LNCaP clone FGC (cell line): Measurements from ENCODE around the gene TPM1.
"Not testable (repeated sequence)": the region's sequence is repeated elsewhere in the genome, so short reads cannot be mapped to it uniquely, and the experiment has no call there.

Experiments used
- DNase-seq: peaks from one replicate; pipeline ENCODE4 v3.0.0-alpha.2; 2011; ENCODE audit warnings: low read depth
- H3K4me3 ChIP-seq: 2 replicates; pipeline ENCODE4 v1.5.1; 2011; ENCODE audit warnings: mild to moderate bottlenecking, low read depth, low read length, control low read depth
- CTCF ChIP-seq: IDR thresholded peaks from 2 replicates; pipeline ENCODE4 v1.5.1; 2012; ENCODE audit warnings: mild to moderate bottlenecking; ENCODE audit not compliant: control insufficient read depth, insufficient read depth; ENCODE audit errors: extremely low read depth

Gene TPM1

GRCh38 chr15:63093486-63094205, 51.1 kb downstream of the TPM1 start:
- peak; percentile 97 for TF ChIP-seq CTCF
- H3K4me3 ChIP-seq, result no peak overlapping the region
- DNase-seq, result peak; percentile 41

GRCh38 chr15:63094495-63094931, 52.0 kb downstream of the TPM1 start:
- no peak for DNase-seq
- no peak for TF ChIP-seq CTCF
- H3K4me3 ChIP-seq, result no peak overlapping the region

GRCh38 chr15:63096178-63096577, 53.6 kb downstream of the TPM1 start:
- TF ChIP-seq CTCF, result no peak
- DNase-seq, result no peak
- H3K4me3 ChIP-seq, result no peak overlapping the region

GRCh38 chr15:63098901-63099300, 56.4 kb downstream of the TPM1 start:
- H3K4me3 ChIP-seq, DNase-seq: not testable (repeated sequence)

GRCh38 chr15:63099581-63099980, 57.0 kb downstream of the TPM1 start:
- not testable (repeated sequence) for H3K4me3 ChIP-seq, DNase-seq

- H3K4me3 ChIP-seq, result no peak overlapping the region
- no peak for TF ChIP-seq CTCF
- no peak for DNase-seq
Measured at GRCh38 chr15:63103416-63103815, 60.9 kb downstream of the TPM1 start.

GRCh38 chr15:63104727-63105126, 62.2 kb downstream of the TPM1 start:
- TF ChIP-seq CTCF, result no peak
- DNase-seq, result no peak
- H3K4me3 ChIP-seq, result no peak overlapping the region

GRCh38 chr15:63105354-63105753, 62.8 kb downstream of the TPM1 start:
- H3K4me3 ChIP-seq, DNase-seq: not testable (repeated sequence)
